Measurements from ENCODE around the gene KIFC1.

Gene KIFC1

DNA sequence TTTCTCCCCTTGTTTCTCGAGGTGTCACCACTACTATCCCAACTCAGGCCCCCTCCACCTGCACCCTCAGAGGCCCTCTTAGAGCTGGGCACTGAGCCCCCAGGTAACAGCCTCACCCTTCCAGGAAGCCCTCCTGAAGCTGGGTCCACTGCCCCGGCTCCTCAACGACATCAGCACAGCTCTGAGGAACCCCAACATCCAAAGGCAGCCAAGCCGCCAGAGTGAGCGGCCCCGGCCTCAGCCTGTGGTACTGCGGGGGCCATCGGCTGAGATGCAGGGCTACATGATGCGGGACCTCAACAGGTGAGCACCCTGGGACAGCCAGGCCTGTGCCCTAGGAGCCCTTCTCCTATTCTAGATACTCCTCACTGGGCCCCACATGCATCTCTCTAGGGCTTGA, 49.8 kb downstream of the KIFC1 start:
- Histone ChIP-seq H3K27ac (ENCODE audit: low read length) (no peak overlapping the region), H3K36me3 (ENCODE audit: control insufficient read depth in 1 of 2, insufficient read depth in 2 of 2, low read length in 2 of 2) (peaks cover 43 to 56% of the 10 kb centered on the region in 2 donors), H3K4me3 (ENCODE audit: low read depth in 1 of 2, low read length in 2 of 2) (no peak overlapping the region), H3K4me1 (ENCODE audit: control insufficient read depth in 1 of 2, insufficient read depth in 2 of 2, low read length in 2 of 2) (no peaks in the 10 kb centered on the region), H3K9me3 (ENCODE audit: control insufficient read depth in 1 of 2, low read length in 2 of 2) (no peaks in the 10 kb centered on the region), H3K27me3 (ENCODE audit: low read depth, low read length) (no peaks in the 10 kb centered on the region)

DNA sequence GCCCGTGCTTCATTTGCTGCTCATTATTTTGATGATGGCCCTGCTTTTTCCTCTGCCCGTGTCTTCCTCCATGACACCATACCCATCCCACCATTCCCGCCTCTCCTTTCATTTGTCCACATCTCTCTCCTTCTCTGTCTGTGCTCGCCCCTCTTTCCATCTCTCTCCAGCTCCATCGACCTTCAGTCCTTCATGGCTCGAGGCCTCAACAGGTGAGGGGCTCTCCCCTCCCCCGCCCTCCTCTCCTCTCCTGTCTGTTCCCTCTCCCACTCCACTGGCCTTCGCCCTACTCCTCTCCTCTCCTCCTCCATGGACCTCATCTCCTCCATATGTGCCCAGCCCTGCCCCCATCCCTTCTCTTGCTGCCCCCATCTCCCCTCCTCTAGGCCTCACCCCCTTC, 50.7 kb downstream of the KIFC1 start:
- no peaks in the 10 kb centered on the region for H3K27me3 ChIP-seq (ENCODE audit: low read depth, low read length)
- H3K4me1 ChIP-seq (ENCODE audit: control insufficient read depth in 1 of 2, insufficient read depth in 2 of 2, low read length in 2 of 2): no peaks in the 10 kb centered on the region
- no peaks in the 10 kb centered on the region for H3K9me3 ChIP-seq (ENCODE audit: control insufficient read depth in 1 of 2, low read length in 2 of 2)
- H3K36me3 ChIP-seq (ENCODE audit: control insufficient read depth in 1 of 2, insufficient read depth in 2 of 2, low read length in 2 of 2): peaks cover 36 to 56% of the 10 kb centered on the region in 2 donors
- H3K4me3 ChIP-seq (ENCODE audit: low read depth in 1 of 2, low read length in 2 of 2): no peak overlapping the region
- H3K27ac ChIP-seq (ENCODE audit: low read length): no peak overlapping the region

DNA sequence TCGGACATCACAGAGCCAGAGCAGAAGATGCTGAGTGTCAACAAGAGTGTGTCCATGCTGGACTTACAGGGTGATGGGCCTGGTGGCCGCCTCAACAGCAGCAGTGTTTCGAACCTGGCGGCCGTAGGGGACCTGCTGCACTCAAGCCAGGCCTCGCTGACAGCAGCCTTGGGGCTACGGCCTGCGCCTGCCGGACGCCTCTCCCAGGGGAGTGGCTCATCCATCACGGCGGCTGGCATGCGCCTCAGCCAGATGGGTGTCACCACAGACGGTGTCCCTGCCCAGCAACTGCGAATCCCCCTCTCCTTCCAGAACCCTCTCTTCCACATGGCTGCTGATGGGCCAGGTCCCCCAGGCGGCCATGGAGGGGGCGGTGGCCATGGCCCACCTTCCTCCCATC, 51.4 kb downstream of the KIFC1 start:
- H3K27ac ChIP-seq (ENCODE audit: low read length): no peak overlapping the region
- no peaks in the 10 kb centered on the region for H3K9me3 ChIP-seq (ENCODE audit: control insufficient read depth in 1 of 2, low read length in 2 of 2)
- no peaks in the 10 kb centered on the region for H3K27me3 ChIP-seq (ENCODE audit: low read depth, low read length)
- H3K36me3 ChIP-seq (ENCODE audit: control insufficient read depth in 1 of 2, insufficient read depth in 2 of 2, low read length in 2 of 2): peaks cover 42 to 57% of the 10 kb centered on the region in 2 donors
- H3K4me1 ChIP-seq (ENCODE audit: control insufficient read depth in 1 of 2, insufficient read depth in 2 of 2, low read length in 2 of 2): no peaks in the 10 kb centered on the region
- H3K4me3 ChIP-seq (ENCODE audit: low read depth in 1 of 2, low read length in 2 of 2): no peak overlapping the region

DNA sequence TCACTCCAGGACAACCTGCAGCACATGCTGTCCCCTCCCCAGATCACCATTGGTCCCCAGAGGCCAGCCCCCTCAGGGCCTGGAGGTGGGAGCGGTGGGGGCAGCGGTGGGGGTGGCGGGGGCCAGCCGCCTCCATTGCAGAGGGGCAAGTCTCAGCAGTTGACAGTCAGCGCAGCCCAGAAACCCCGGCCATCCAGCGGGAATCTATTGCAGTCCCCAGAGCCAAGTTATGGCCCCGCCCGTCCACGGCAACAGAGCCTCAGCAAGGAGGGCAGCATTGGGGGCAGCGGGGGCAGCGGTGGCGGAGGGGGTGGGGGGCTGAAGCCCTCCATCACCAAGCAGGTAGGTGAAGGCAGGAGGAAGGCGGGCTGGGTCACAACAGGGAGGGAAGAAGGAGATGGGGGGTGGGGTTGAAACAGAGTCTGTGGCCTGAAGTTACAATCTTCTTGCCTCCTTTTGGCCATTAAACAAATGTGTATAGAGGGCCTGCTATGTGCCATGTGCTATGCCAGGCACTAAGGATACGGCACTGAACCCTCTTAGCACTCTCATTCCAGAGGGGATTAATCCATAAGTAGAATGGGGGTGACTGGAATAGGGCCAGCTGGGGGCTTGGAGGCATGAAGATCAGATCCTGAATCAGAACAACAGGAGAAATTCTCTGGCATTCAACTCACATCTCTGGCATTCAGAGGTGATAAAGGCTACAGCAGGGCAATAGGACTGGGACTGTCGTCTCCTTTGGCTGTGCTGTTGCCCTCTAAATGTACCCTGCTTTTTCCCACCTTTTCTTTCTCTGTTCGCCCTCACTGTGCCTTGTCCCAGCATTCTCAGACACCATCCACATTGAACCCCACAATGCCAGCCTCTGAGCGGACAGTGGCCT, 52.2 kb downstream of the KIFC1 start:
- Histone ChIP-seq H3K4me1 (ENCODE audit: control insufficient read depth in 1 of 2, insufficient read depth in 2 of 2, low read length in 2 of 2) (no peaks in the 10 kb centered on the region), H3K27ac (ENCODE audit: low read length) (no peak overlapping the region), H3K9me3 (ENCODE audit: control insufficient read depth in 1 of 2, low read length in 2 of 2) (no peaks in the 10 kb centered on the region), H3K27me3 (ENCODE audit: low read depth, low read length) (no peaks in the 10 kb centered on the region), H3K4me3 (ENCODE audit: low read depth in 1 of 2, low read length in 2 of 2) (no peak overlapping the region), H3K36me3 (ENCODE audit: control insufficient read depth in 1 of 2, insufficient read depth in 2 of 2, low read length in 2 of 2) (peaks cover 38 to 50% of the 10 kb centered on the region in 2 donors)

DNA sequence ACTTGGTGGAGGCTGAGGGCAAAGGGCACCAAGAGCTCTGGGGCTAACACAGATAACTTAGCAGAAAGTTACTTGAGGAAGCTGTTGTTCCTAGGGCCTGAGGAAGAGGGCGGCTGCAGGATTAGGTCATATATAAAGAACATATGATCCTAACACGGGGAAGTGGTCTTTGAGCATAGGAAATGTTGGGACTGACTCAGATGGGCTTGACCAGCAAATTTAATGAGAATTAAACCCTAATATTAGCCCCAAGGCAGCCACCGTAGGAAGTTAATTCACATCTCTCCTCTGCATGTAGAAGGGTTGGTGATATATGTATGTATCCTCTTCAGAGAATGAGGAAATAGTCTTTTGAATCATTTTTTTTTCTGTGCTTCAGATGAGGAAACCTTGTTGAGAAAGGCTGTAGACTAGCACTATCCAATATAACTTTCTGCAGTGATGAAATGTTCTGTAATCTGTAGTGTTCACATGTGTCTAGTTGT, 53.5 kb downstream of the KIFC1 start:
- H3K36me3 ChIP-seq (ENCODE audit: control insufficient read depth in 1 of 2, insufficient read depth in 2 of 2, low read length in 2 of 2): peaks cover 38 to 47% of the 10 kb centered on the region in 2 donors

DNA sequence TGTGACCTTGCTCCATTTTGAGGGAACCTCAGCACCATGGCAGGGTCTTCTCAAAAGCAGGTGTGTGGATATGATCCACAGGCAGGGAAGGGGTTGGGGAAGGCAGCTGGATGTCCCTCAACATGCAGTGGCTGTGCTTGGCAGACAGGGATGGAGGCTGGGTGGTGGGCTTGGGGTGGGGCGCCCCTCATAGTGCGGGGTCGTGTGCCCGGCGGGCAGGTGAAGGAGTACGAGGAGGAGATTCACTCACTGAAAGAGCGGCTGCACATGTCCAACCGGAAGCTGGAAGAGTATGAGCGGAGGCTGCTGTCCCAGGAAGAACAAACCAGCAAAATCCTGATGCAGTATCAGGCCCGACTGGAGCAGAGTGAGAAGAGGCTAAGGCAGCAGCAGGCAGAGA, 54.7 kb downstream of the KIFC1 start:
- no peak overlapping the region for H3K27ac ChIP-seq (ENCODE audit: low read length)

More for the DNA sequence above, 53.5 kb downstream of the KIFC1 start:
- Histone ChIP-seq H3K4me1 (ENCODE audit: control insufficient read depth in 1 of 2, insufficient read depth in 2 of 2, low read length in 2 of 2) (no peaks in the 10 kb centered on the region), H3K27me3 (ENCODE audit: low read depth, low read length) (no peaks in the 10 kb centered on the region), H3K9me3 (ENCODE audit: control insufficient read depth in 1 of 2, low read length in 2 of 2) (no peaks in the 10 kb centered on the region), H3K27ac (ENCODE audit: low read length) (no peak overlapping the region), H3K4me3 (ENCODE audit: low read depth in 1 of 2, low read length in 2 of 2) (no peak overlapping the region)

DNA sequence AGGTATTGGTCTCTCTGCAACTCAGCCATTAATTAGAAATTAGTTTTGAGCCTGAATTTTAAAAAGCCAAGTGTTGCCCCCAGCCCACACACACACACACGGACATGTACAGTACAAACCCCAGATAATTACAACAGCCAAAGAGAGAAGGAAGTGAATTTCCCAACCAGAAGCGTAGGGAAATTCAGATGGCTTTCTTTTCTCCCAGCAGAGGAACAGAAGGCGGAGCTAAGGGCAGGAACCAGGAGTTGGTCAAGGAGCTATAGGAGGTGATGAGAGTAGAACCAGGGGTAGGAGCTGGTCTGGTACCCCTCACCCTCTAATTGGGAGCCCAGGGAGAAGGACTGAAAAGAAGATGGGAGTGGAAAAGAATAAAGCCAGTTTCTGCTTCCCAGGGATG, 58.8 kb downstream of the KIFC1 start:
- Histone ChIP-seq H3K4me3 (ENCODE audit: low read depth in 1 of 2, low read length in 2 of 2) (no peak overlapping the region), H3K9me3 (ENCODE audit: control insufficient read depth in 1 of 2, low read length in 2 of 2) (no peaks in the 10 kb centered on the region), H3K36me3 (ENCODE audit: control insufficient read depth in 1 of 2, insufficient read depth in 2 of 2, low read length in 2 of 2) (peaks cover 11 to 17% of the 10 kb centered on the region in 2 donors), H3K27me3 (ENCODE audit: low read depth, low read length) (no peaks in the 10 kb centered on the region), H3K27ac (ENCODE audit: low read length) (no peak overlapping the region), H3K4me1 (ENCODE audit: control insufficient read depth in 1 of 2, insufficient read depth in 2 of 2, low read length in 2 of 2) (peaks cover 7 to 18% of the 10 kb centered on the region in 2 donors)

More for the DNA sequence above, 54.7 kb downstream of the KIFC1 start:
- Histone ChIP-seq H3K4me3 (ENCODE audit: low read depth in 1 of 2, low read length in 2 of 2) (no peak overlapping the region), H3K36me3 (ENCODE audit: control insufficient read depth in 1 of 2, insufficient read depth in 2 of 2, low read length in 2 of 2) (peaks cover 34 to 36% of the 10 kb centered on the region in 2 donors), H3K9me3 (ENCODE audit: control insufficient read depth in 1 of 2, low read length in 2 of 2) (no peaks in the 10 kb centered on the region), H3K4me1 (ENCODE audit: control insufficient read depth in 1 of 2, insufficient read depth in 2 of 2, low read length in 2 of 2) (no peaks in the 10 kb centered on the region), H3K27me3 (ENCODE audit: low read depth, low read length) (no peaks in the 10 kb centered on the region)

DNA sequence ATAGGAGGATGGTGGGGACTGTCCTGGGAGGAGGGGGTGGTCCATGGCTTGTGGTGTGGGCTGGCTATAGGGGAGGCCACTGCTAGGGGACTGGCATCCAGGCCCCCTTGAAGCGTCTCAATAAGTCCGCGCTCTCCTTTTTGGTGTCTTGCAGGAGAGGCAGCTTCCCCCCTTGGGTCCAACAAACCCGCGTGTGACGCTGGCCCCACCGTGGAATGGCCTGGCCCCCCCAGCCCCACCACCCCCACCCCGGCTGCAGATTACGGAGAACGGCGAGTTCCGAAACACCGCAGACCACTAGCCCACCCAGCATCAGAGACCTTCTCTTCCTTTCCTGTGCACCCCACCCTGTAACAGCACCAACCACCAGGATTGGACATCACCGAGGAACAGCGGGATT, 60.0 kb downstream of the KIFC1 start:
- H3K27me3 ChIP-seq (ENCODE audit: low read depth, low read length): no peaks in the 10 kb centered on the region
- H3K27ac ChIP-seq (ENCODE audit: low read length): no peak overlapping the region
- H3K36me3 ChIP-seq (ENCODE audit: control insufficient read depth in 1 of 2, insufficient read depth in 2 of 2, low read length in 2 of 2): peaks cover 16 to 27% of the 10 kb centered on the region in 2 donors
- no peaks in the 10 kb centered on the region for H3K9me3 ChIP-seq (ENCODE audit: control insufficient read depth in 1 of 2, low read length in 2 of 2)
- H3K4me1 ChIP-seq (ENCODE audit: control insufficient read depth in 1 of 2, insufficient read depth in 2 of 2, low read length in 2 of 2): peaks cover 8 to 21% of the 10 kb centered on the region in 2 donors
- H3K4me3 ChIP-seq (ENCODE audit: low read depth in 1 of 2, low read length in 2 of 2): no peak overlapping the region

DNA sequence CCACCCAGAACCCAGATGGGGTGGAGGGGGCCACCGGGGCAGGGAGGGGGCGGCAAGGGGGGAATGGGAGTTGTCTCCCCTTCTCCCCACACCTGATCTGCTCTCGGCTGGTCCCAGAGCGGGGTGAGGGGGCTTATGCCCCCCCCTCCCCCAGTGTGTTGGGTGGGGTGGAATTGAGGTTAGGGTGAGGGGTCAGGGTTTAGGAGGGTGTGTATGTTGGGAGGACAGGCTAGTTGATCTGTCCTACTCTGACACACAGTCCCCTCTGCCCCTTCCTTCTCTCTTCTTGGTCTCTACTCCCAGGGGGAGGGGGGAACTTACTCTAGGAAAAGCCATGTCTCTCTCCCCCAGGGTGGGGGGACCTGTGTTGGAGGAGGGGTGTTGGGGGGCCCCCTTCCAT, 60.9 kb downstream of the KIFC1 start:
- H3K9me3 ChIP-seq (ENCODE audit: control insufficient read depth in 1 of 2, low read length in 2 of 2): no peaks in the 10 kb centered on the region
- no peak overlapping the region for H3K27ac ChIP-seq (ENCODE audit: low read length)
- no peaks in the 10 kb centered on the region for H3K27me3 ChIP-seq (ENCODE audit: low read depth, low read length)
- peaks cover 8 to 21% of the 10 kb centered on the region in 2 donors for H3K4me1 ChIP-seq (ENCODE audit: control insufficient read depth in 1 of 2, insufficient read depth in 2 of 2, low read length in 2 of 2)
- no peak overlapping the region for H3K4me3 ChIP-seq (ENCODE audit: low read depth in 1 of 2, low read length in 2 of 2)
- H3K36me3 ChIP-seq (ENCODE audit: control insufficient read depth in 1 of 2, insufficient read depth in 2 of 2, low read length in 2 of 2): peaks cover 15 to 20% of the 10 kb centered on the region in 2 donors

DNA sequence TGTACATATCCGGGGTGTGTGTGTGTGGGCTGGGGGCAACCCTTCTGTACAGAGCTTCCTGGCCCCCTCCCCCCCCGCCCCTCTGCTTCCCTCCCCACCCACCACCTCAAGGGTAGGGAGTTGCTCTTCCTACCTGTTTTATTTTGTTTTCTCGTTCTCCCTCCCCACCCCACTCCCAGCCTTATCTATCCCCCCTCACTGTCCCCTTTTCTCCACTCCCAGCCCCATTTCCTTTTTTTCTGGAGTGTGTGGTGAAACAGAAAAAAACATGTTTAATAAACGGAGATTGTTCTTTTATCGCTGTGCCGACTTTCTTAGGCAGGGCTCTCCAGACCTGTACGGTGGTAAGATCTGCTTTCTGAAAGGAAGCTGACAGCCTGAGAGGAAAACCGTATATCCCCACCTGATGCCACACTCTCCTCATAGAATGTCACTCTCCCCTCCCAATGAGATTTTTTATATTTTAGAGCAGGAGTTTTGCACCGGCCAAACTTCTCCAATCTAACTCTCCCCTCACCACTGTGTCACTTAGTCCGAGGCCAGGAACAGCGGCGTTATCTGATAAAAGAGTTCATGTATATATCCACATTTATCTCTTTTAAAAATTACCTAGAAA, 61.9 kb downstream of the KIFC1 start:
- Histone ChIP-seq H3K36me3 (ENCODE audit: control insufficient read depth in 1 of 2, insufficient read depth in 2 of 2, low read length in 2 of 2) (peaks cover 5 to 14% of the 10 kb centered on the region in 2 donors), H3K4me3 (ENCODE audit: low read depth in 1 of 2, low read length in 2 of 2) (peak overlapping the region; percentile 77 to 95), H3K9me3 (ENCODE audit: control insufficient read depth in 1 of 2, low read length in 2 of 2) (no peaks in the 10 kb centered on the region), H3K27ac (ENCODE audit: low read length) (peak overlapping the region; percentile 78), H3K4me1 (ENCODE audit: control insufficient read depth in 1 of 2, insufficient read depth in 2 of 2, low read length in 2 of 2) (peaks cover 8 to 21% of the 10 kb centered on the region in 2 donors), H3K27me3 (ENCODE audit: low read depth, low read length) (no peaks in the 10 kb centered on the region)

Data from muscle layer of duodenum (tissue), 2 donors.